Stimulated activated CD4-positive, alpha-beta T cell treated with anti-CD3 and anti-CD28 coated beads, Interleukin-12 subunit alpha, Interleukin-12 subunit beta, amount 100 ng/mL, for 48 hours (primary cell): ENCODE data around the gene CABS1.

Experiments used
- DNase-seq, 3 donors: peaks; one replicate each; pipeline ENCODE4 v3.0.0-alpha.2; 2020; ENCODE audit warnings: low read depth in 2 of 3, low spot score in 1 of 3

The CABS1 gene

DNA sequence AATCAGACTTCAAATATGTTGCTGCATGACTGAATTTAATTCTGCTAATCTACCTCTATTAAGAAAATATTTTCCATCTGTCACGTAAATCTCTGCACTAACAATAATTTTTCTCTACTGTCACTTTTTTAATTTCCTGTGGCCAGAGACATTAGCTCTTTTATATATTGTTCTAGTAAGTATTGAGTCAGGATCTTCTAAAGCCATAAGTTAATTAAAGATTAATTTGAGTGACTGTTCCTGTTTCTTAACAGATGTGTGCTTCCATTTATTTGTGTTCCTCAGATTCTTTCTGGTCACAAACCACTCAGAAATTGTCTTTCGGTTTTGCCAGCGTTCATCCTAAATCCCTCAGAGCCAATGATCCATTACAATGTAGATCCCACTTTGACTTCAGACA is 45.8 kb downstream of the CABS1 start:
- DNase-seq: no peak

DNA sequence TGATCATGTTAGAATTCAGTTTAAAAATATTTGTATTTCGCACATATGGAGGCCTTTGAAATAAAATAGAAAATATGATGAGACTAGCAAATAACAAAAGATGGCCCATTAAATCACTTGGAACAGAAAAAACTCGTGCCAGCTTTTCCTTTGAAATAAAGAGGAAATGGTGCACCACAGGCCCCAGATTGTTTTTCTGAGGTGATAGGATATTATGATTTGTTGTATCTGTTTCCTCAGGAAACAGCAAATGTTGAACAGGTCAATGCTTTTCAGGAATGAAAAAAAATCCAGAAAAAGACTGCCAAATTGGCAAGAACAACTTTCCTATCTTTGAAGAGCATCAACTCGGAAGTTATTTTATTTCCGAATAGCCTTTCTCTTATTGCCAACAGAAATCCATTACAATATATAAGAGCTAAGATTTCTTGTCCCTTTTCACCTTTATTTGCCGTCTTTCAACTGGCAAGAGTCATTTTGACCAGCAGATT is 48.0 kb downstream of the CABS1 start, which contains the start of gene SMR3B:
TSS of gene SMR3B (plus strand) at position 441 of the 491 bp plus-strand sequence. CDS start 1,380 bp downstream, outside the sequence.
- no peak for DNase-seq
